Hematopoietic multipotent progenitor cell treated with erythropoietin and hydrocortisone succinate and interleukin-3 and kit ligand, for 4 days (in vitro differentiated cells): ENCODE data around the gene GPR35.

Experiments used
- DNase-seq: peaks from one replicate; pipeline ENCODE4 v3.0.0-alpha.2; 2015

Gene GPR35

GRCh38 chr2:240603081-240603835, 22.0 kb upstream of the GPR35 start:
- DNase-seq, result no peak

GRCh38 chr2:240603846-240604245, 21.4 kb upstream of the GPR35 start:
- no peak for DNase-seq

- DNase-seq, result peak; percentile 60
Measured at GRCh38 chr2:240604291-240604938, 20.9 kb upstream of the GPR35 start.

GRCh38 chr2:240604939-240605716, 20.2 kb upstream of the GPR35 start:
- no peak for DNase-seq

GRCh38 chr2:240605867-240606743, 19.2 kb upstream of the GPR35 start:
- DNase-seq, result no peak

- peak; percentile 80 for DNase-seq
Measured at GRCh38 chr2:240611601-240612210, 13.6 kb upstream of the GPR35 start.

GRCh38 chr2:240613781-240614180, 11.5 kb upstream of the GPR35 start:
- DNase-seq, result no peak

GRCh38 chr2:240614391-240614790, 10.9 kb upstream of the GPR35 start:
- no peak for DNase-seq

GRCh38 chr2:240615396-240615795, 9.9 kb upstream of the GPR35 start:
- DNase-seq, result peak; percentile 79

- DNase-seq, result peak; percentile 78
Measured at GRCh38 chr2:240615820-240616547, 9.3 kb upstream of the GPR35 start.

GRCh38 chr2:240616860-240617666, 8.2 kb upstream of the GPR35 start:
- peak; percentile 18 for DNase-seq

GRCh38 chr2:240618776-240619175, 6.5 kb upstream of the GPR35 start:
- no peak for DNase-seq

GRCh38 chr2:240619506-240620148, 5.7 kb upstream of the GPR35 start:
- DNase-seq, result no peak

- DNase-seq, result no peak
Measured at GRCh38 chr2:240620149-240620731, 5.0 kb upstream of the GPR35 start.

- no peak for DNase-seq
Measured at GRCh38 chr2:240620859-240621258, 4.4 kb upstream of the GPR35 start.

GRCh38 chr2:240622060-240622411, 3.2 kb upstream of the GPR35 start:
- DNase-seq, result no peak

GRCh38 chr2:240622531-240623235, 2.6 kb upstream of the GPR35 start:
- peak; percentile 92 for DNase-seq

- DNase-seq, result no peak
Measured at GRCh38 chr2:240623531-240624010, 1.7 kb upstream of the GPR35 start.
